Endothelial cell of umbilical vein (primary cell): ENCODE measurements around the gene ITPRIP.

ENCODE experiments used
- CTCF ChIP-seq, 2 donors: IDR thresholded peaks; 1 replicate in 1 of 2; 2 replicates in 1 of 2; pipeline ENCODE4 v1.5.1; 2011; ENCODE audit warnings: low read length in 2 of 2, mild to moderate bottlenecking in 2 of 2, moderate library complexity in 2 of 2, control low read depth in 1 of 2, inconsistent platforms in 1 of 2, low read depth in 1 of 2; ENCODE audit not compliant: insufficient read depth in 1 of 2; ENCODE audit errors: extremely low read depth in 1 of 2
- EZH2 ChIP-seq: IDR thresholded peaks from 2 replicates; pipeline ENCODE4 v1.6.1; 2012; ENCODE audit warnings: borderline replicate concordance, low read depth, mild to moderate bottlenecking, moderate library complexity, low read length, inconsistent platforms; ENCODE audit not compliant: severe bottlenecking
- FOS ChIP-seq: IDR thresholded peaks from 2 replicates; pipeline ENCODE4 v1.6.1; 2011; ENCODE audit warnings: mild to moderate bottlenecking, low read length, moderate library complexity, borderline replicate concordance; ENCODE audit not compliant: insufficient read depth
- GATA2 ChIP-seq: IDR thresholded peaks from 2 replicates; pipeline ENCODE4 v1.7.0; 2011; ENCODE audit warnings: low read depth, mild to moderate bottlenecking, moderate library complexity, mixed read lengths, low read length; ENCODE audit not compliant: insufficient read length, insufficient read depth
- MAX ChIP-seq: IDR thresholded peaks from 2 replicates; pipeline ENCODE4 v1.6.1; 2011; ENCODE audit not compliant: insufficient read depth, insufficient read length
- POLR2A ChIP-seq: IDR thresholded peaks from 2 replicates; pipeline ENCODE4 v1.6.1; 2012; ENCODE audit warnings: low read depth, mild to moderate bottlenecking, control low read depth, low read length
- POLR2AphosphoS5 ChIP-seq: IDR thresholded peaks from 2 replicates; pipeline ENCODE4 v1.6.1; 2012; ENCODE audit warnings: low read depth, mild to moderate bottlenecking, control low read depth, low read length, moderate library complexity; ENCODE audit not compliant: insufficient read depth

- no peak for TF ChIP-seq POLR2A
- no peak for TF ChIP-seq CTCF (IDR thresholded peaks at IDR 0.05; ENCODE audit: extremely low read depth in 1 of 2, insufficient read depth in 1 of 2, low read depth in 1 of 2, low read length in 2 of 2)
- no peak for TF ChIP-seq POLR2AphosphoS5
- no peak for TF ChIP-seq GATA2
- no peak for TF ChIP-seq MAX
- no peak for TF ChIP-seq EZH2
- no peak for TF ChIP-seq FOS
Observed at GRCh38 chr10:104333032-104333727, 5.1 kb downstream of the ITPRIP start.
